Measurements from ENCODE around the gene PRKAG2. TPM values are rescaled to one million over a fixed set of nuclear protein-coding genes. Genes with fewer than 3 reads are reported as not detected.

The PRKAG2 gene
- total RNA-seq, 4 donors from 2014 or later: 8.9 to 35.1 (median 13.6) TPM

DNA sequence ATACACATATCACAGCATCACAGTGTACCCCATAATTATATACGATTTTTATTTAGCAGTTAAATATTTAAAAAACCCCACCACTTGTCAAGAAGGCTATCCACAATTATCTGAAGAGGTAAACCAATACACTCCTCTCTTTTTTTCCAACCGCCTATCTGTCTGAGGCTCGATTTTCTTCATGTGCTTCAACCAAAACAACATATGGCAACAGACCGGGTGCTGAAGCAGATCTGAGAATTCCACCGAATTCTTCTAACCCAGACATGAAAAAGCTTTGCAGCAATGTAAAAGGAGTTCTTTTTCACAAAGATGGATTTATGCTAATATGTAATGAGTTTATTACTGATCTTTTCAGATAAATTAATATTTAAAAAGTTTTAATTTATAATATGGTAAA is 224.8 kb downstream of the PRKAG2 start:
- peaks cover 6 to 18% (median 17%) of the 10 kb centered on the region in 3 donors for H3K4me1 ChIP-seq
- TF ChIP-seq POLR2A (IDR thresholded peaks at IDR 0.05) (no peak), CTCF (IDR thresholded peaks at IDR 0.05) (no peak)
- H3K27me3 ChIP-seq: no peaks in the 10 kb centered on the region
- intact Hi-C loops (cut with DNase I): no loop called here
- 78 to 88% methylated on average over 5 of the region's 5 CpGs for WGBS, 2 donors
- no peaks in the 10 kb centered on the region for H3K9me3 ChIP-seq
- no peak for DNase-seq
- peak overlapping the region in 2 of 4 donors; percentile 82 to 89 for H3K27ac ChIP-seq
- H3K36me3 ChIP-seq: no peaks in the 10 kb centered on the region
- no peak overlapping the region for H3K4me3 ChIP-seq

DNA sequence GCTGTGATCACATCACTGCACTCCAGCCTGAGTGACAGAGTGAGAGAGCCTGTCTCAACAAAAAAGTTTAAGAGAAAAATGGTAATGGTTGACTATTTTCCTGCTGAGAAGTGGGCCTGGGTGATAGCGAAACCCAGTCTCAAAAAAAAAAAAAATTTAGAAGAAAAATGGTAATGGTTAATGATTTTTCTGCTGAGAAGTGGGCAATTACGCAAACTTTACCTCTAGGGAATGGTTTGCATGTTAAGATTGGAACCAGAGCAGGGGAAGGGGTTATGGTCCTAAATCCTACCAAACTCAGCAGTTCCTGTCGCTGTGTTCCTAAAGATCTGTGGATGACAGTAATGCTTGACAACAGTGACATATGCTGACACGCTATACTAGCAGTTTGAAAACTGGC is 226.8 kb downstream of the PRKAG2 start:
- Histone ChIP-seq H3K4me1 (peaks cover 6 to 18% (median 17%) of the 10 kb centered on the region in 3 donors), H3K27ac (peak overlapping the region in 3 of 4 donors; percentile 82 to 89 (median 83)), H3K27me3 (no peaks in the 10 kb centered on the region), H3K4me3 (no peak overlapping the region), H3K9me3 (peaks cover 0 to 4% (median 0%) of the 10 kb centered on the region in 3 donors), H3K36me3 (no peaks in the 10 kb centered on the region)
- 93 to 95% methylated on average over 4 of the region's 4 CpGs for WGBS, 2 donors
- no peak for DNase-seq
- no peak for TF ChIP-seq POLR2A (IDR thresholded peaks at IDR 0.05)
- TF ChIP-seq CTCF (IDR thresholded peaks at IDR 0.05): no peak
- intact Hi-C loops (cut with DNase I): no loop called here

DNA sequence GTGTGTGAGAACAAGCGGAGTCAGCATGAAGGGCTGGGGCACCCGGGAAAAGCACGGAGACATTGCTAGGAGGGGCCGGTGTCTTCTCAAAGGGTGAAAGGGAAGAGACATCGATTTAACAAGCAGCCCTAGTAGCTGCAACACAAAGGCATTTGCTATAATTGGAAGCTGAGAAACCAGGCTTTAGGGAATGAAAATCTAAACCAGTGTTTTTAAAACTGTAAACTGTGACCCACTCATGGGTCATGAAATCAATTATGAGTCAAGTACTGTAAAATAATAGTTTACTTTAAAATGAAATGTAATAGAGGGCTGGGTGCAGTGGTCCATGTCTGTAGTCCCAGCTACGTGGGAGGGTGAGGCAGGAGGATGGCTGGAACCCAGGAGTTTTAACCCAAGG is 228.5 kb downstream of the PRKAG2 start:
- no peak for DNase-seq
- no peaks in the 10 kb centered on the region for H3K27me3 ChIP-seq
- H3K4me1 ChIP-seq: peaks cover 7 to 18% (median 17%) of the 10 kb centered on the region in 3 donors
- intact Hi-C loops (cut with DNase I): no loop called here
- whole genome bisulfite sequencing, 2 donors: 76 to 77% methylated on average over 6 of the region's 6 CpGs
- H3K27ac ChIP-seq: no peak overlapping the region
- TF ChIP-seq POLR2A (IDR thresholded peaks at IDR 0.05) (no peak), CTCF (IDR thresholded peaks at IDR 0.05) (no peak)
- no peak overlapping the region for H3K4me3 ChIP-seq
- no peaks in the 10 kb centered on the region for H3K36me3 ChIP-seq
- H3K9me3 ChIP-seq: peaks cover 0 to 8% (median 0%) of the 10 kb centered on the region in 3 donors

DNA sequence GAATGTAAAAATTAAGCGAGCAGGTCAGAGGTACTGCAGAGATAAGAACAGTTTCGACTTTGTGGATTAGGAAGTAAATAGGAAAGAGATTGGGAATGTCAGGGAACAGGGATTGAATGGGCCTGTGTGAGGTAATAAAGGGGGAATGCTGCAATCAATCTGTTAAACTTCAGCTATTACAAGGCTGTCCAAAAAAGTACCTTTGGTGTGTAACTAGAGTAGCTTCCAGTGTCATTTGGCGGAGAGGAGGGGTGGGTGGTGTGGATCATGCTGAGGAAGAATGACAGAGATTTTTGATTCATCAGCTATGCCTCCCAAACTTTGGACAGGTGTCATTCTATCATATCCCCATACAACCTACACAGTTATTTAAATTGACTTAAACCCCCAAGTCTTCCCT is 229.0 kb downstream of the PRKAG2 start:
- Histone ChIP-seq H3K27ac (no peak overlapping the region), H3K4me3 (no peak overlapping the region), H3K27me3 (no peaks in the 10 kb centered on the region), H3K4me1 (peaks cover 9 to 23% (median 17%) of the 10 kb centered on the region in 3 donors), H3K36me3 (no peaks in the 10 kb centered on the region), H3K9me3 (peaks cover 0 to 8% (median 0%) of the 10 kb centered on the region in 3 donors)
- DNase-seq: no peak
- TF ChIP-seq CTCF (IDR thresholded peaks at IDR 0.05) (no peak), POLR2A (IDR thresholded peaks at IDR 0.05) (no peak)
- intact Hi-C loops (cut with DNase I): no loop called here
- 93 to 96% methylated on average over 3 of the region's 3 CpGs for WGBS, 2 donors

- Histone ChIP-seq H3K36me3 (no peaks in the 10 kb centered on the region), H3K4me3 (no peak overlapping the region), H3K27me3 (no peaks in the 10 kb centered on the region), H3K4me1 (peaks cover 9 to 31% (median 17%) of the 10 kb centered on the region in 3 donors), H3K9me3 (peaks cover 0 to 8% (median 0%) of the 10 kb centered on the region in 3 donors), H3K27ac (no peak overlapping the region)
- WGBS, 2 donors: 85 to 92% methylated on average over 4 to 5 of the region's 5 CpGs
- intact Hi-C loops (cut with DNase I): no loop called here
- DNase-seq: no peak
- TF ChIP-seq CTCF (IDR thresholded peaks at IDR 0.05) (no peak), POLR2A (IDR thresholded peaks at IDR 0.05) (no peak)
Measured at GRCh38 chr7:151647006-151647405, 229.9 kb downstream of the PRKAG2 start.
